Gastroesophageal sphincter (tissue), 4 donors: ENCODE data around the gene DIAPH3. TPM values are rescaled to one million over a fixed set of nuclear protein-coding genes. Genes with fewer than 3 reads are reported as not detected.
A peak's percentile ranks its signal among the peaks of the same experiment; 100 is the strongest.

ENCODE experiments used
- ATAC-seq: fragments of 150-250 bp; one replicate; pipeline ENCODE4 v1.9.1; 2016; ENCODE audit warnings: mild to moderate bottlenecking, moderate library complexity
- H3K27ac ChIP-seq, 4 donors: fragments of 200-600 bp; sonication (generic) in 3 of 4; 1 replicate in 3 of 4; 2 replicates in 1 of 4; pipeline ENCODE4 v1.5.1; 2016 to 2019
- H3K27me3 ChIP-seq: fragments of 200-600 bp; sonication (generic); one replicate; pipeline ENCODE4 v1.5.1; 2019
- H3K36me3 ChIP-seq, 2 donors: fragments of 200-600 bp; sonication (generic); one replicate each; pipeline ENCODE4 v1.5.1; 2019; ENCODE audit warnings: control low read depth in 1 of 2
- H3K4me1 ChIP-seq, 3 donors: fragments of 200-600 bp; sonication (generic); 1 replicate in 2 of 3; 2 replicates in 1 of 3; pipeline ENCODE4 v1.5.1; 2016 to 2019; ENCODE audit warnings: control low read depth in 2 of 3
- H3K4me3 ChIP-seq, 2 donors: fragments of 200-600 bp; sonication (generic); one replicate each; pipeline ENCODE4 v1.5.1; 2019; ENCODE audit warnings: mild to moderate bottlenecking in 1 of 2, moderate library complexity in 1 of 2
- H3K9me3 ChIP-seq, 3 donors: fragments of 200-600 bp; sonication (generic); one replicate each; pipeline ENCODE4 v1.5.1; 2017 to 2019; ENCODE audit warnings: control low read depth in 2 of 3
- EP300 ChIP-seq: sonication (generic); formaldehyde crosslinking; IDR thresholded peaks from one replicate; pipeline ENCODE4 v1.6.1; 2017; ENCODE audit warnings: antibody characterized with exemption, mild to moderate bottlenecking
- POLR2A ChIP-seq, 2 donors: fragments of 450-650 bp; IDR thresholded peaks; one replicate each; pipeline ENCODE4 v1.6.1; 2017; ENCODE audit warnings: antibody characterized with exemption in 2 of 2, mild to moderate bottlenecking in 2 of 2, moderate library complexity in 1 of 2
- POLR2AphosphoS5 ChIP-seq: sonication (generic); formaldehyde crosslinking; IDR thresholded peaks from one replicate; pipeline ENCODE4 v1.6.1; 2017; ENCODE audit warnings: antibody characterized with exemption
- WGBS, 2 donors: methylation state at CpG; one replicate each; pipeline ENCODE4 v1.1.5; 2018; ENCODE audit warnings: low coverage in 1 of 2; 5-methylcytosine and 5-hydroxymethylcytosine counted together
- total RNA-seq, 4 donors: library from RNA; depleted of rRNA; stranded (reverse); fragments of >200 nt; gene quantifications; one replicate each; pipeline ENCODE4 v1.1.0, GENCODE V29; 2016
- TF ChIP-seq, protein P1 (sequence below), 4 experiments: fragments of 200-600 bp in 2 of 4; fragments of 450-650 bp in 2 of 4; sonication (generic) in 1 of 4; IDR thresholded peaks; one replicate each; pipeline ENCODE4 v1.5.1; 2017 to 2019; ENCODE audit warnings: antibody characterized with exemption in 4 of 4, mild to moderate bottlenecking in 2 of 4, moderate library complexity in 2 of 4

DIAPH3 gene
- total RNA-seq, 4 donors from 2014 or later: 0.13 to 1.7 (median 0.49) TPM; not detected in 1

DNA sequence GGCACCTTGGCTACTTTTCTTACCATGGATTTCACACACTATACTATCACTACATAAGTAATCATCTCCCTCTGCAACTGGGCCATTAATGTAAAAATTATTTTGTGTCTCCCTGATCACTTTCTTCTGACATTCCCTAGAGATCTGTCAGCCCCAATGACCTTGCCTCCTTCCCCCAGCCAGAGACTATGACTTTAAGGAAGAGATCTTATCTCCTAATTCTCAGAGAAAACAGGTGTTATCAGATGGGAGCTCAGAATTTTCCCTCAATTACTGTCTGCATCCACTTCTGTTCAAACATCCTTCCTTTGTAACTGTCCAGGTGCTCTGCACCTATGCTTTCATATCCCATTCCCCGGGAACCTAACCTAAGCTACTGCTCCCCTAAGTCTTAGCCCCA, 397.5 kb downstream of the DIAPH3 start:
- TF ChIP-seq POLR2A (IDR thresholded peaks at IDR 0.05): no peak
- no peak for TF ChIP-seq EP300
- TF ChIP-seq, protein P1, sequence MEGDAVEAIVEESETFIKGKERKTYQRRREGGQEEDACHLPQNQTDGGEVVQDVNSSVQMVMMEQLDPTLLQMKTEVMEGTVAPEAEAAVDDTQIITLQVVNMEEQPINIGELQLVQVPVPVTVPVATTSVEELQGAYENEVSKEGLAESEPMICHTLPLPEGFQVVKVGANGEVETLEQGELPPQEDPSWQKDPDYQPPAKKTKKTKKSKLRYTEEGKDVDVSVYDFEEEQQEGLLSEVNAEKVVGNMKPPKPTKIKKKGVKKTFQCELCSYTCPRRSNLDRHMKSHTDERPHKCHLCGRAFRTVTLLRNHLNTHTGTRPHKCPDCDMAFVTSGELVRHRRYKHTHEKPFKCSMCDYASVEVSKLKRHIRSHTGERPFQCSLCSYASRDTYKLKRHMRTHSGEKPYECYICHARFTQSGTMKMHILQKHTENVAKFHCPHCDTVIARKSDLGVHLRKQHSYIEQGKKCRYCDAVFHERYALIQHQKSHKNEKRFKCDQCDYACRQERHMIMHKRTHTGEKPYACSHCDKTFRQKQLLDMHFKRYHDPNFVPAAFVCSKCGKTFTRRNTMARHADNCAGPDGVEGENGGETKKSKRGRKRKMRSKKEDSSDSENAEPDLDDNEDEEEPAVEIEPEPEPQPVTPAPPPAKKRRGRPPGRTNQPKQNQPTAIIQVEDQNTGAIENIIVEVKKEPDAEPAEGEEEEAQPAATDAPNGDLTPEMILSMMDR (IDR thresholded peaks at IDR 0.05): no peak
- TF ChIP-seq POLR2AphosphoS5: no peak
- WGBS, 2 donors: 91 to 100% methylated on average over 1 of the region's 1 CpG

DNA sequence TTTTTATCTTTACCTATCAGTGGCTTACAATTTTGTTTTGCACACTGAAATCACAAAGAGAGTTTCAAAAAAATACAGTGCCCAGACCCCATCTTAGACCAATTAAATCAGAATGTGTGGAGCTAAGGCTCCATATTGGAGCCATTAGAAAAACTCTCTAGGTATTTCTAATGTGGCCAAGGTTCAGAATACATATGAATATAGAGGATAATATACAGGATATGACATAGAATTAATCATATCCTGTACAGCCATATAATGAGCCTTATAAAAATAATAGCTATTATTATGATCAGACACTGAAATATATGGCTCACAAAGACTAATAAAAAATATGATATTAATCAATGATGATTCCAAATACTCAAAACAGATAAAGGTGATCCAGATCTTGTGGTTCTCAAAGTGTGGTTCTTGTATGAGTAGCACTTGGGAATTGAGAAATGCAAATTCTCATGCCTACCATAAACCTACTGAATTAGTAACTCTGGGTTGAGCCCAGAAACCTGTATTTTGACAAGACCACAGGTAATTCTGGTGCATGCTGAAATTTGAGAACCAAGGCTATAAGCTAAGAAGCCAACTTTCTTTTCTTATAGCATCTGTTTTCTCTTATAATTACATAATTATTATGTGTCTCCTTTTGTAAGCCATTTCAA, 408.0 kb downstream of the DIAPH3 start:
- Histone ChIP-seq H3K36me3 (no peaks in the 10 kb centered on the region), H3K27me3 (no peaks in the 10 kb centered on the region), H3K9me3 (no peaks in the 10 kb centered on the region), H3K4me1 (peaks cover 0 to 8% (median 0%) of the 10 kb centered on the region in 3 donors), H3K27ac (no peak overlapping the region), H3K4me3 (no peak overlapping the region)
- no peak for ATAC-seq
- TF ChIP-seq, protein P1 (IDR thresholded peaks at IDR 0.05): no peak
- TF ChIP-seq POLR2A (IDR thresholded peaks at IDR 0.05) (no peak), POLR2AphosphoS5 (no peak), EP300 (no peak)

More for the DNA sequence above, 397.5 kb downstream of the DIAPH3 start:
- H3K4me3 ChIP-seq: no peak overlapping the region
- H3K4me1 ChIP-seq: peaks cover 0 to 10% (median 0%) of the 10 kb centered on the region in 3 donors
- no peaks in the 10 kb centered on the region for H3K9me3 ChIP-seq
- no peak for ATAC-seq
- no peaks in the 10 kb centered on the region for H3K36me3 ChIP-seq
- no peaks in the 10 kb centered on the region for H3K27me3 ChIP-seq
- H3K27ac ChIP-seq: no peak overlapping the region

DNA sequence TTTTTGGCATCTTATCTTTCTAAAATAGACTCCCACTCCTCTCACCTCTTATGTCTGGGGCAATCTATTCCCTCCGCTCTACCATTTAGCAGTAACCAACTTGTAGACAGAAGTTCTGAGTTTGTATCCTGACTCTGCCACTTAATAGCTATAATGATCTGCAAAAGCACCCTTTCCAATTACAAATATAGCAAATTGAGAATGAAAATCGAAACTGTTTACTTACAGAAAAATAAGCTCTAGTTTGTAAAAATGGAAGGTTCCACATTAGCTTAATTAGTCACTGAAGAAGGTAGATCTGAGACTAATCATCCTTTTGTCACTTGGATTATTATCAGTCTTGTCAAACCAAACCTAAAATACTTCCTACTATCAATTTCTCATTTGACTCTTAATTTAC, 409.3 kb downstream of the DIAPH3 start:
- H3K27ac ChIP-seq: no peak overlapping the region
- peaks cover 0 to 12% (median 0%) of the 10 kb centered on the region in 3 donors for H3K4me1 ChIP-seq
- no peaks in the 10 kb centered on the region for H3K36me3 ChIP-seq
- no peaks in the 10 kb centered on the region for H3K27me3 ChIP-seq
- TF ChIP-seq POLR2A (IDR thresholded peaks at IDR 0.05) (no peak), POLR2AphosphoS5 (no peak), EP300 (no peak)
- TF ChIP-seq, protein P1 (IDR thresholded peaks at IDR 0.05): no peak
- no peak for ATAC-seq
- no peaks in the 10 kb centered on the region for H3K9me3 ChIP-seq
- WGBS, 2 donors: 96 to 100% methylated on average over 2 of the region's 2 CpGs
- no peak overlapping the region for H3K4me3 ChIP-seq

DNA sequence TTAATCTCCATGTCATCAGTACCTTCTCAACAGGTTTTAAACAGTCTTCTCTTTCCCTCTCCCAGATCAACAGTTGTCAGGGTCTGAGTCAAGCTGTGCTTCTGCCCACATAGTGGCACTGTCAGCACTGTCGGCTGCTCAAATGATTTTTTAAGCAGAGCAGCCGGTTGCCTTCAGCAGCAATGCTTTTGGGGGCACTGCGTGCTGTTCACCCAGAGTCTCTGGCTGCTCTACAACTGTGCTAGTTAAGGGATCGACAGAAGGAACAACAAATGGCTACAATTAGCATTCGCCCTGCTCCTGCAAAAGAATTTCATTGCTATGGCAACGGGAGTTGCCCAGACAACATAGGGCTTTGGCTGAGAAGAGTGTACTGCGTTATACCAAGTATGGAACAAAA, 412.9 kb downstream of the DIAPH3 start:
- Histone ChIP-seq H3K27ac (peak overlapping the region in 1 of 4 donors; percentile 32), H3K4me3 (no peak overlapping the region), H3K27me3 (no peaks in the 10 kb centered on the region), H3K4me1 (peaks cover 0 to 12% (median 0%) of the 10 kb centered on the region in 3 donors), H3K36me3 (no peaks in the 10 kb centered on the region), H3K9me3 (no peaks in the 10 kb centered on the region)
- 33 to 37% methylated on average over 3 to 6 of the region's 7 CpGs for WGBS, 2 donors
- TF ChIP-seq POLR2A (IDR thresholded peaks at IDR 0.05) (no peak), EP300 (no peak), POLR2AphosphoS5 (no peak)
- TF ChIP-seq, protein P1 (IDR thresholded peaks at IDR 0.05): no peak
- peak; percentile 25 for ATAC-seq

DNA sequence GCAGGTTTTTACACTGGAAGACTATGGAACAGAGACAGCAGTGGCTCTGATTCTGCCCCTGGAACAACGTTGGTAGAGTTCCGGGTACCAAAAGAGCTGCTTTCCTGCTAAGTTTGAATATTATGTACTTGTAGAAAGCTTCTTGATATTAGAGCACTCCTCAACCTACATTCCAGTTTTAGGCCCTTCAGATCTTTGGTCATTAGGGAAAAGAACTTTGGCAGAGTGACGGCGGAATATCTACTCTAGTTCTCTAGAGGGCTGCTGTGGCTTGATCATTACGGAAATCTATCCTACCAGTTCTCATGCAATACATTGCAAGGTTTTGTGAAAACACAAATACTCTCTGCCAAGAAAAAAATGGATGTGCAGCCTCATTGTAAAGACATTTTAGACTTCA, 415.7 kb downstream of the DIAPH3 start:
- peaks cover 0 to 12% (median 0%) of the 10 kb centered on the region in 3 donors for H3K4me1 ChIP-seq
- no peak for ATAC-seq
- H3K9me3 ChIP-seq: no peaks in the 10 kb centered on the region
- no peak for TF ChIP-seq POLR2AphosphoS5
- TF ChIP-seq, protein P1 (IDR thresholded peaks at IDR 0.05): no peak
- TF ChIP-seq POLR2A (IDR thresholded peaks at IDR 0.05): no peak
- no peak for TF ChIP-seq EP300
- no peak overlapping the region for H3K4me3 ChIP-seq
- H3K27me3 ChIP-seq: no peaks in the 10 kb centered on the region
- 50 to 87% methylated on average over 2 to 5 of the region's 5 CpGs for WGBS, 2 donors
- H3K27ac ChIP-seq: no peak overlapping the region
- no peaks in the 10 kb centered on the region for H3K36me3 ChIP-seq
